Measurements from ENCODE around the gene RDH8.
A peak's percentile ranks its signal among the peaks of the same experiment; 100 is the strongest.

Gene RDH8

DNA sequence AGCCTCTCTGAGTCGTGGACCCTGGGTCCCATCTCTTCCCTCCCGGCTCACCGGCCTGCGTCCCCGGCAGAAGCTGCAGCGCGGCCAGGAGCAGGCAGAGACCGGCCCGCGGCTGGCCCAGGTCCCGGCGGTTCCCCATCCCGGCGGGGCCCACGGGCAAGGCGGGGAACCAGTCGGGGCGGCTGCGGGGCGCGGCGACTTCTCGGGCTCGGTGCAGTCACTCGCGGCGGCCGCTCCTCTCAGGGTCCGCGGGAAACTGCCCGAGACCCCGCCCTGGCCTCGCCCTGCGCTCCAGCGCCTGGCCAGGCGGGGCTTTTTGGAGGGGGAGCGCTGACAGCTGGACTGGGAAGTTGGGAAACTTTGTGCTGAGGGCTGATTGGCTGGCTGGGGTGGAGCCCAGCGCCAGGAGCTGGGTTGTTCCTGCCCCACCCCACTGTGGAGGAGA, 3.0 kb upstream of the RDH8 start, which contains the start of gene COL5A3:
TSS of gene COL5A3 (minus strand) at position 258 of the 445 bp plus-strand sequence. CDS start at position 139, 119 bp downstream.
- TF ChIP-seq, protein P1, sequence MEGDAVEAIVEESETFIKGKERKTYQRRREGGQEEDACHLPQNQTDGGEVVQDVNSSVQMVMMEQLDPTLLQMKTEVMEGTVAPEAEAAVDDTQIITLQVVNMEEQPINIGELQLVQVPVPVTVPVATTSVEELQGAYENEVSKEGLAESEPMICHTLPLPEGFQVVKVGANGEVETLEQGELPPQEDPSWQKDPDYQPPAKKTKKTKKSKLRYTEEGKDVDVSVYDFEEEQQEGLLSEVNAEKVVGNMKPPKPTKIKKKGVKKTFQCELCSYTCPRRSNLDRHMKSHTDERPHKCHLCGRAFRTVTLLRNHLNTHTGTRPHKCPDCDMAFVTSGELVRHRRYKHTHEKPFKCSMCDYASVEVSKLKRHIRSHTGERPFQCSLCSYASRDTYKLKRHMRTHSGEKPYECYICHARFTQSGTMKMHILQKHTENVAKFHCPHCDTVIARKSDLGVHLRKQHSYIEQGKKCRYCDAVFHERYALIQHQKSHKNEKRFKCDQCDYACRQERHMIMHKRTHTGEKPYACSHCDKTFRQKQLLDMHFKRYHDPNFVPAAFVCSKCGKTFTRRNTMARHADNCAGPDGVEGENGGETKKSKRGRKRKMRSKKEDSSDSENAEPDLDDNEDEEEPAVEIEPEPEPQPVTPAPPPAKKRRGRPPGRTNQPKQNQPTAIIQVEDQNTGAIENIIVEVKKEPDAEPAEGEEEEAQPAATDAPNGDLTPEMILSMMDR (IDR thresholded peaks at IDR 0.05; ENCODE audit: low read depth, low read length, missing control alignments) = no peak
- no peak for DNase-seq (ENCODE audit: extremely low read depth, low read depth)
- peak within 1 kb of the TSS; percentile 35 for H3K4me3 ChIP-seq (replicated peaks; ENCODE audit: low read depth, low read length)

DNA sequence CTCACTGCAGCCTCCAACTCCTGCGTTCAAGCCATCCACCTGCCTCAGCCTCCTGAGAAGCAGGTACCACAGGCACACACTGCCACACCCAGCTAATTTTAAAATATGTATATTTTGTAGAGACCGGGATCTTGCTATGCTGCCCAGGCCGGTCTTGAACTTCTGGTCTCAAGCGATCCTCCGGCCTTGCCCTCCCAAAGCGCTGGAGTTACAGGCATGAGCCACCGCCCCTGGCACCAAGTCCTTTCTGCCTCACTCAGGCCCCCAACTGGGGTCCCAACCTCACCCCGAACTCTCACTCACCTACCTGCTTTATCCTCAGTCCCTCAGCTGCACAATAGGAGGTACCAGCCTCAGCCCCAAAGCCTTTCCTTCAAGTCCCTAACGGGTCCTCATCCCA, 2.3 kb upstream of the RDH8 start:
- no peak overlapping the region; the same call in 1 of the 2 replicates for H3K4me3 ChIP-seq (replicated peaks; ENCODE audit: low read depth, low read length)
- no peak for DNase-seq (ENCODE audit: extremely low read depth, low read depth)
- TF ChIP-seq, protein P1 (IDR thresholded peaks at IDR 0.05; ENCODE audit: low read depth, low read length, missing control alignments) = no peak

DNA sequence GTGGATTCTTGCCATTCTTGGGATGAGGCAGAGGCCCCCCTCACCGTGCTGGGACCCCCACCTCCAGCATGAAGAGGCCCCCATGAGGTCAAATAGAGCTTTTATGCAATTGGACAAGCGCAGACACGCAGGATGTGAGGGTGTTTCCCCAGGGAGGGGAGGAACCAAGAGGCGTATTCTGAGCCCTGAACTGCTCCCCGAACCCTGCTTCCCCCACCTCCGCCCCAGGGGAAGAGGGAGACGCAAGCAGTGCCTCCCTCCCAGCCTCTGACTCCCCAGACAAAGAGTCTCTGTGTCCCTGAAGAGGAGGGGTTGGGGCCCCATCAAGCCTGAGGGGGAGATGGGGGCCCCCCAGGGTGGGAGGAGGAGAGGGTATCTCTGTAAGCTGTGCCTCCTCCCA, 1.3 kb upstream of the RDH8 start:
- H3K4me3 ChIP-seq (replicated peaks; ENCODE audit: low read depth, low read length) = no peak overlapping the region
- TF ChIP-seq, protein P1 (IDR thresholded peaks at IDR 0.05; ENCODE audit: low read depth, low read length, missing control alignments) = no peak
- no peak for DNase-seq (ENCODE audit: extremely low read depth, low read depth)

DNA sequence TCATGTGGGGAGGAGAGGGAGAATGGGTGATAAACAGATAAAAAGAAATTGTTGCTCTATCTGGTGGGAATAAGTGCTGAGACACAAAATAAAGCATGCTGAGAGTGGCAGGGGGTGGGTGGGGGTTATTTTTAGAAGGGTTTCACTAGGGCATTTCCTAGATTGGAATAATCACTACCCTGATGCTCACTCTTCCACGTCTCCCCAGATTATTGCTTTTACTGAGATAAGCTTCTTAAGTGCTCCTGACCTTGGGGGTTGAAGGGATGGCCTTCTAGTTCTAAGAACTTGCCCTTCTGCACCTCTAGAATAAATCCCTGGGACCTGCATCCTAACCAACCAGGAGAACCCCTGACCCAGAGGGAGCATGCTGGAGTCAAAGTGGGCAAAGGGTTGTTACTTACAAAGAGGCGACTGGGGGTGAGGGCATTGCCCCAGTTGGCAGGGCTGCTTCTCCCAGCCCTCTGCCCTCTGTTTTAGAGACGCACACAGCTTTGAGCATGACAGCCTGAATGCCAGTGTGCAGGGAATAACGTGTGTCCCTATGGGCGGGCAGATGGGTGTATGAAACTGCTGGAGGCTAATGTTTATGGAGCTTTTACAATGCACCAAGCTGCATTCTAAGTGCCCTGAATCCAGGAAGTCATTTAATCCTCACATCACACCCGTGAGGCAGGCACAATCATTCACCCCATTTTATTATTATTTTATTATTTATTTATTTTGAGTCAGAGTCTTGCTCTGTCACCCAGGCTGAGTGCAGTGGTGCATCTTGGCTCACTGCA, 743 bp downstream of the RDH8 start:
- TF ChIP-seq, protein P1 (IDR thresholded peaks at IDR 0.05; ENCODE audit: low read depth, low read length, missing control alignments) = no peak
- no peak for DNase-seq (ENCODE audit: extremely low read depth, low read depth)

DNA sequence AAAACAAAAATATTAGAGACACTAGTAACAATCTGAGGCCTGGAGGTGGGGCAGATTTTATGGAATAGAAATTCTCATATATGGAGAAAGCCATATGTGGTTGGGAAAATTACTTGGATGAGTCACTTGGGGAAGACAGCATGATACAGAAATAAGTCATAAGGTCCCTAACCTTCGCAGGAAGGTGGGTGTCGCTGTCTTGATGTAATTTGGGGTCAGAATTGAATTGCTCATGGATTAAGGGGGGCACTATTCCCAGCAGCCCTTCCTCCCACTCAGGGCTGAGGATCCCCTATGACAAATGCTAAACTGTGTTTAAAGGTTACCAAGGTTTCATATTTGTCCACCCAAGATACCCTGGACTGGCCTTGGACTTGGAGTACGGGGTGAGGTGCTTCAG, 5.0 kb downstream of the RDH8 start:
- DNase-seq (ENCODE audit: extremely low read depth, low read depth) = no peak
- TF ChIP-seq, protein P1 (IDR thresholded peaks at IDR 0.05; ENCODE audit: low read depth, low read length, missing control alignments) = no peak
- no peak overlapping the region for H3K4me3 ChIP-seq (replicated peaks; ENCODE audit: low read depth, low read length)

More for the DNA sequence above, 743 bp downstream of the RDH8 start:
- H3K4me3 ChIP-seq (replicated peaks; ENCODE audit: low read depth, low read length) = no peak overlapping the region

DNA sequence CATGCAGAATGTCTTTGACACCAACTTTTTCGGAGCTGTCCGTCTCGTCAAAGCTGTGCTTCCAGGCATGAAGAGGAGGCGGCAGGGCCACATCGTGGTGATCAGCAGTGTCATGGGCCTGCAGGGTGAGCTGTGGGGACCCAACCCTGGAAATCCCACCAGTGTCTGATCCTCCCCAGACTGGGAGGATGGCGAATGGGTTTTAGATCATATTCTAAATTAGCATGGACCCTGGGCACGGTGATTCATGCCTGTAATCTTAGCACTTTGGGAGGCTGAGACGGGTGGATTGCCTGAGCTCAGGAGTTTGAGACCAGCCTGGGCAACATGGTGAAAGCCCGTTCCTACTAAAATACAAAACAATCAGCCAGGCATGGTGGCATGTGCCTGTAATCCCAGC, 5.5 kb downstream of the RDH8 start:
- TF ChIP-seq, protein P1 (IDR thresholded peaks at IDR 0.05; ENCODE audit: low read depth, low read length, missing control alignments) = no peak
- no peak overlapping the region for H3K4me3 ChIP-seq (replicated peaks; ENCODE audit: low read depth, low read length)
- DNase-seq (ENCODE audit: extremely low read depth, low read depth) = no peak

All from HFF-Myc (cell line).